ENCODE measurements around the gene CCDC142.

GRCh38 chr2:74498500-74499266, 15.9 kb upstream of the CCDC142 start:
- no peak for TF ChIP-seq CTCF (IDR thresholded peaks at IDR 0.05)
- TF ChIP-seq POLR2A (IDR thresholded peaks at IDR 0.05): no peak

All from testis (tissue), 2 donors.